ENCODE data around the gene KCND2.
"Not testable (repeated sequence)": the region's sequence is repeated elsewhere in the genome, so short reads cannot be mapped to it uniquely, and the experiment has no call there.

The KCND2 gene

GRCh38 chr7:120770206-120770605 lies 497.2 kb downstream of the KCND2 start:
- DNase-seq (ENCODE audit: low spot score), result no peak
- no peak for TF ChIP-seq CTCF (IDR thresholded peaks at IDR 0.05; ENCODE audit: borderline replicate concordance, control extremely low read depth, extremely low read depth, insufficient read depth, missing control alignments)
- in situ Hi-C loops (cut with MboI; ENCODE audit: low sequenced_read_pairs, unreplicated experiment), result no loop called here

GRCh38 chr7:120774481-120774880 lies 501.5 kb downstream of the KCND2 start:
- in situ Hi-C loops (cut with MboI; ENCODE audit: low sequenced_read_pairs, unreplicated experiment), result no loop called here
- TF ChIP-seq CTCF (IDR thresholded peaks at IDR 0.05; ENCODE audit: borderline replicate concordance, control extremely low read depth, extremely low read depth, insufficient read depth, missing control alignments), result no peak
- DNase-seq (ENCODE audit: low spot score), result no peak

- no peak for TF ChIP-seq CTCF (IDR thresholded peaks at IDR 0.05; ENCODE audit: borderline replicate concordance, control extremely low read depth, extremely low read depth, insufficient read depth, missing control alignments)
- DNase-seq (ENCODE audit: low spot score), result no peak
- in situ Hi-C loops (cut with MboI; ENCODE audit: low sequenced_read_pairs, unreplicated experiment), result loop anchor here (25.0 kb wide), 1 partner anchor 312 kb away; no protein-coding TSS in a partner anchor
Observed at GRCh38 chr7:120775755-120776154, 502.8 kb downstream of the KCND2 start.

- in situ Hi-C loops (cut with MboI; ENCODE audit: low sequenced_read_pairs, unreplicated experiment), result loop anchor here (25.0 kb wide), 1 partner anchor 308 kb away; no protein-coding TSS in a partner anchor
- DNase-seq (ENCODE audit: low spot score), result not testable (repeated sequence)
Observed at GRCh38 chr7:120779078-120779477, 506.1 kb downstream of the KCND2 start.

GRCh38 chr7:120780451-120780850 lies 507.5 kb downstream of the KCND2 start:
- in situ Hi-C loops (cut with MboI; ENCODE audit: low sequenced_read_pairs, unreplicated experiment), result loop anchor here (25.0 kb wide), 1 partner anchor 307 kb away; no protein-coding TSS in a partner anchor

GRCh38 chr7:120780938-120781337 lies 508.0 kb downstream of the KCND2 start:
- no peak for TF ChIP-seq CTCF (IDR thresholded peaks at IDR 0.05; ENCODE audit: borderline replicate concordance, control extremely low read depth, extremely low read depth, insufficient read depth, missing control alignments)
- DNase-seq (ENCODE audit: low spot score), result no peak
- in situ Hi-C loops (cut with MboI; ENCODE audit: low sequenced_read_pairs, unreplicated experiment), result loop anchor here (25.0 kb wide), 1 partner anchor 306 kb away; no protein-coding TSS in a partner anchor

More at GRCh38 chr7:120780451-120780850, 507.5 kb downstream of the KCND2 start:
- DNase-seq (ENCODE audit: low spot score), result not testable (repeated sequence)

GRCh38 chr7:120781924-120782323 lies 508.9 kb downstream of the KCND2 start:
- in situ Hi-C loops (cut with MboI; ENCODE audit: low sequenced_read_pairs, unreplicated experiment), result loop anchor here (25.0 kb wide), 1 partner anchor 305 kb away; no protein-coding TSS in a partner anchor

GRCh38 chr7:120783273-120783672 lies 510.3 kb downstream of the KCND2 start:
- TF ChIP-seq CTCF (IDR thresholded peaks at IDR 0.05; ENCODE audit: borderline replicate concordance, control extremely low read depth, extremely low read depth, insufficient read depth, missing control alignments), result no peak
- no peak for DNase-seq (ENCODE audit: low spot score)
- in situ Hi-C loops (cut with MboI; ENCODE audit: low sequenced_read_pairs, unreplicated experiment), result loop anchor here (25.0 kb wide), 1 partner anchor 304 kb away; no protein-coding TSS in a partner anchor

More at GRCh38 chr7:120781924-120782323, 508.9 kb downstream of the KCND2 start:
- not testable (repeated sequence) for DNase-seq (ENCODE audit: low spot score)

Measured in GM13976 (cell line).